ENCODE measurements around the gene PSME3IP1.
"Not testable (repeated sequence)": the region's sequence is repeated elsewhere in the genome, so short reads cannot be mapped to it uniquely, and the experiment has no call there.

The PSME3IP1 gene, protein sequence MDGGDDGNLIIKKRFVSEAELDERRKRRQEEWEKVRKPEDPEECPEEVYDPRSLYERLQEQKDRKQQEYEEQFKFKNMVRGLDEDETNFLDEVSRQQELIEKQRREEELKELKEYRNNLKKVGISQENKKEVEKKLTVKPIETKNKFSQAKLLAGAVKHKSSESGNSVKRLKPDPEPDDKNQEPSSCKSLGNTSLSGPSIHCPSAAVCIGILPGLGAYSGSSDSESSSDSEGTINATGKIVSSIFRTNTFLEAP

DNA sequence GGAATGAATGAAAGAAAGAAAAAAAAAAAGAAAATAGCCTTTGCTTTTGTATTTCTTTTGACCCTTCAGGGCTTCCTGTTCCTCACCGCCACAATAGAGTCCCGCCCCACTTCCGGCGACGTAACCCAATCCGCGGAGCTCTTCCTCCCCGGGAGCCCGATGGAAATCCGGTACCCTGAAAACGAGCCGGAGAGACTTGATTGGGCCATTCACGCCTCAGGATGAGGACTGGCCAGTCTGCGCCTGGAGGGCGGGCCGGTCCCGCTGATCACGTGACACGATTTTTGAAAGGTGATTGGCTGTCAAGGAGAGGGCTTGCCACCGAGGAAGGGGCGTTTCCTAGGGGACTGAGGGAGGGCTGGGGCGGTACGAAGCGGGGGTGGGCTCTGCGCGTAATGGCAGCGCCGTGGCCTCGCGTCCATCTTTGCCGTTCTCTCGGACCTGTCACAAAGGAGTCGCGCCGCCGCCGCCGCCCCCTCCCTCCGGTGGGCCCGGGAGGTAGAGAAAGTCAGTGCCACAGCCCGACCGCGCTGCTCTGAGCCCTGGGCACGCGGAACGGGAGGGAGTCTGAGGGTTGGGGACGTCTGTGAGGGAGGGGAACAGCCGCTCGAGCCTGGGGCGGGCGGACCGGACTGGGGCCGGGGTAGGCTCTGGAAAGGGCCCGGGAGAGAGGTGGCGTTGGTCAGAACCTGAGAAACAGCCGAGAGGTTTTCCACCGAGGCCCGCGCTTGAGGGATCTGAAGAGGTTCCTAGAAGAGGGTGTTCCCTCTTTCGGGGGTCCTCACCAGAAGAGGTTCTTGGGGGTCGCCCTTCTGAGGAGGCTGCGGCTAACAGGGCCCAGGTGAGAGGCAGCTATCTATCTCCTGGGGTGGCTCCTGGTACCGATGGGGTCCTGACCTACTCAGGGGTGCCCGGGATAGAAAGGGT lies at the start of gene PSME3IP1, which contains the start of gene RSPRY1:
TSS of gene PSME3IP1 (minus strand) at position 95 of the 927 bp plus-strand sequence. CDS start 12,185 bp downstream, outside the sequence.
TSS of gene RSPRY1 (plus strand) at position 385 of the 927 bp plus-strand sequence. CDS start 18,330 bp downstream, outside the sequence.
- DNase-seq = peak; percentile 98

DNA sequence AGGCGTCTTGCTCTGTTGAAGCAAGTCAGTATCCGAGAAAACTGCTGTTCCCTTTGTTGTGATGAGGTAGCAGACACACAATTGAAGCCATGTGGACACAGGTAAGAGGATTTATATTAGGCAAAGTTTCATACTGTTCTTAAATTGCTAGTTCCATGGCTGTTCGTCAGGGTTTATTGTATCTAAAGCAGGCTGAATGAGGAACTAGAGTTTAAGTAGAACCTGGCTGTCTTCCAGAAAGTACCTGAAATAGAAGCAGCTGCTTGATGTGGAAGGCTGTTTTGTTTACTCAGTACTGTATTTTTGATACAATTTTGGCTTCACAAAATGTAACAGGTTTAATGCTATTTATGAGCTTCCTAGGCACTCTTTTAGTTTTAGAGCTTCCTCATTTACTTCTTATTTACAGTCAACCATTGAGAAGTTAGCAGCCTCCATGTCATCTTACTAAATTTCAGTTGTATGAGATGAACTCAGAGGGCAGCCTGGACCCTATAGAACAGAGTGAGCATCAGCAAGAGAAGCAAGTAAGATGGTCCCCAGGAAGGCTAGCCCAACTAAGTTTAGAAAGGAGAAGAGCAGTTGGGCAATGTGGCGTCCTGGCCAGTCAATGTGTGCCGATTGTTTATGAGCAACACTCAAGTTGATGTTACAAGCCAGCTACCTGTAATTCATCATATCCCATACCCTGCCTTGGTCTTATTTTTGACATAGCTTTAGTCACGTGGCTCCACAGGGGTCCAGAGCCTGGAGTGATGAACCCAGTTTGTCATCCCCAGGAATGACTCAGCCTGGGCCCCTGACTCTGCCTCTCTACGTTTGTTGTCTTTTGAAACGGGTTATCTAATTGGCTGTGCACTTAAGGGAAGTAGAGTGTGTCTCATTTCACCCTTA lies 49.5 kb upstream of the PSME3IP1 start:
- no peak for DNase-seq

DNA sequence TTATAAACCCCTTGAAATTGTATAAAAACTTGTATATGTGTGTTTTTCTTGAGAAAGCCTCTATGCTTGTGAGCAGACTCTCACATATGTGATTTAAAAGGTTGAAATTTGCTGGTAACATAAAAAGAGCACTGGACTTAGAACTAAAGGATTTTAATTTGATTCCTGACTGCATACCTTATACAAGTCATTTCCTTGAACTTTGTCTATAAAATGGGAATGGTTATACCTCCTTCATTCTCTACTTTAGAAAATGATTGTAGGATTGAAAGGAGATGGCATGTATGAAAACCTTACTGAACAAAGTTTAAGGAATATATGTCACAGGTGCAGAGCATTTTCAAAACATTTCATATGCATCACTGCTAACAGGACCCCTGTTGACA lies 48.9 kb upstream of the PSME3IP1 start:
- no peak for DNase-seq

DNA sequence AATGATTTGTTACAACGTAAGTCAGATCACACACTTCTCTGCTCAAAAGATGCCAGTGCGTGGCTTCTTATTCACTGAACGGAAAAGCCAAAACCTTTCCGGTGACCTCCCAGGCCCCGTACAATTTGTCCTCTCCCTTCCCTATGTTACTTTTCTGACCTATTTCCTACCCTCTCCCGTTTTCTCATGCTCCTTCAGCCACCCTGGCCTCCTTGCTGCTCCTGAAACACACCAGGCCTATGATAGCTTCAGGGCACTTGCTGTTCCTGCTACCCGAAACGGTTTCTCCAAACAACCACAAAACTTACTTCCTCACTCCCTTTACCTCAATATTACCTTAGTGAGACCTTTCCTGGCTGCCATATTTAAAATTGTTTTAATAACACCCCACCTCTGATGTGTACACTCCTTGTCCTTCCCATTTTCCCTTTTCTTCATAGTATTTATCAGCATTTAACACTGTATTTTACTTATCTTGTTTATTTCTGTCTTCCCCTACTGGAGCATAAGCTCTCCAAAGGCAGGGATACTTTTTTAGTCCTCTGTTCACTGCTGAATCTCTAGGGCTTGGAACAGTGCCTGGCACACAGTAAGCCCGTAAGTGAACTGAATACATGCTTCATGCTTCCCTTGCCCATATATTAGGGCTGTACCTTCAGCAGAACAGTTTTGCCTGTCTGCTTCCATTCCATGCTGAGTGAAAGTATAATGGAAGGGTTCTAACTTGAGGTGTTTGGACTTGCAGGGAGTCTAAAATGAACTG lies 48.3 kb upstream of the PSME3IP1 start:
- no peak for DNase-seq

DNA sequence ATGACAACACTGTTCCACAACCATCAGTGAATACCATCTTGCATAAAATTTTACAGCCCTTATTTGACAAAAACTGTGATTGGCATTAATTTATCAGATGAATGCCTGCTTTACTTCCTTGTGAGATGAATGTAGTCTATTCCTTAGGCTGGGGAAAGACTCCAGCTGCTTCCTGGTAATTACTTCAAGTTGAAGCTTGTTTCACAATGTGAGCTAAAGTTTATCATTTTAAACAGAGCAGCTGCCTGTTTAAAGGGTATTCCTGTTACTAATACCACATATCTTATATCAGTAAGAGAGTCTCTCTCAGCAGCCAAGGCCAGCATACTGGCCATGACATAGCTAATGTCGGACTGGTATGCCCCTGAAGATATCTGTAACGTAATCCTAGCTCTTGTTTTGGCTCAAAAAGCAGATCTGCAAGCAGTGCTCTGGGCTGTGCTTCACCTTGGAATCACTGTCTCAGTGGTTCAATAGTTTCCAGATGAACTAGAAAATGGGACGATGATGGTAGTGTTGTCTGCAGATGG lies 46.0 kb upstream of the PSME3IP1 start:
- no peak for DNase-seq

DNA sequence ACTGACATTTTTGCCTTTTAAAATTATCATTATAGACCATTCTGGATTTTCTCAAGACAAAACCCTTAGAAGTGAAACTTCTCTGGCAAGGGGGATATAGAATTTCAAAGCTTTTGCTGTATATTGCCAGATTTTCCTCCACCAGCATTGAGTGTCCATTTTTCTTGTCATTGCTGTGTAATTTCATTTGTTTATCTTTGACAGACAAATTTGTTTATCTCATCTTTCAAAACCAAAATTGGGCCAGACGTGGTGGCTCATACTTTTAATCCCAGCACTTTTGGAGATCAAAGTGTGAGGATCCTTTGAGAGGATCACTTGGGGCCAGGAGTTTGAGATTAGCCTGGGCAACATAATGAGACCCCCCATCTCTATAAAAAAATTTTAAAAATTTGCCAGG lies 43.2 kb upstream of the PSME3IP1 start:
- DNase-seq = no peak

DNA sequence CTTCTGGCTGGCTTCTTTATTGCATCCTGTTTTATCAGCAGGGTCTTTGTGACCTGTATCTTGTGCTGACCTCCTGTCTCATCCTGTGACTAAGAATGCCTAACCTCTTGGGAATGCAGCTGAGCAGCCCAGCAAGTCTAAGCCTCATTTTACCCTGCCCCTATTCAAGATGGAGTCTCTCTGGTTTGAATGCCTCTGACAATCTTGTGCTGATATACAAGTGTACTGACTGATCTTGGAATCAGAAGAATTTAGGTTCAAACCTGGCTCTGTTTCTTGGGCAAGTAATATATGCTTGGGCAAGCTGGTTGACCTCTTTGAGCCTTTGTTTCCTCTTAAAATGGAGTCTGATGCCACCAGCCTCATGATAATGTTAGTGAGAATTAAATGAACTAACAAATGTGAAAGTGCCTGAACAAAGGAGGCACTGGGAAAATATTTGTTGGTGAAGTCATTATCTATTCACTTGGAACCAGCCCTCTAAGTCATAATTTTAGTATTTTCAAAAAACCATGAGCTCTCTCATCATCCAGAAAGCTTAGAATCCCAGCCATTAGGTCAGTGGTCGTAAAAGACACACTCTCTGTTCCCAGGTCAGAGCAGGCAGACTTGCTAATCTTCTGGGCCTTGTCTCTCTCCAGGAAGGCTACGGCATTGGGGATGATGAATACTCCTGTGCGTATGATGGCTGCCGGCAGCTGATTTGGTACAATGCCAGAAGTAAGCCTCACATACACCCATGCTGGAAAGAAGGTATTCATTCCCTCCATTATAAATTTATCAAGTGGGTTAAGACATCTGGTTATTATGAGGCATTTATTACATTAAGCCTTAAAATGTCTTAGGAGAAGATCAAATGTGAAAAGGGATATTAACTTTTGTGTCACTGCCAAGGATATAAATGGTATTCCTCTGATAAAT lies 41.1 kb upstream of the PSME3IP1 start:
- no peak for DNase-seq

DNA sequence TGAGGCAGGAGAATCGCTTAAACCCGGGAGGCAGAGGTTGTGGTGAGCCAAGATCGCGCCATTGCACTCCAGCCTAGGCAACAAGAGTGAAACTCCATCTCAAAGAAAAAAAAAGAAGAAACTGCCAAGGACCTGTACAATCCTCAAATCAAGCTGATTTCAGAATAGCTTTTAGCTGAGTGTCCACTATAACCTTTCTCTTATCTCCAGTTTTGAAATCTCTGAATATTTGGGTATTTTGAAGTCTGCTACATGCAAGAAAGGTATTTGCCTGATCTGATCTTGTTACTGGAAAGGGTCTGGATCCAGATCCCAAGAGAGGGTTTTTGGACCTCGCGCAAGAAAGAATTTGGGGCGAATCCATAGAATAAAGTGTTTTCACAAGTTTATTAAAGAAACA lies 40.1 kb upstream of the PSME3IP1 start:
- DNase-seq = no peak

DNA sequence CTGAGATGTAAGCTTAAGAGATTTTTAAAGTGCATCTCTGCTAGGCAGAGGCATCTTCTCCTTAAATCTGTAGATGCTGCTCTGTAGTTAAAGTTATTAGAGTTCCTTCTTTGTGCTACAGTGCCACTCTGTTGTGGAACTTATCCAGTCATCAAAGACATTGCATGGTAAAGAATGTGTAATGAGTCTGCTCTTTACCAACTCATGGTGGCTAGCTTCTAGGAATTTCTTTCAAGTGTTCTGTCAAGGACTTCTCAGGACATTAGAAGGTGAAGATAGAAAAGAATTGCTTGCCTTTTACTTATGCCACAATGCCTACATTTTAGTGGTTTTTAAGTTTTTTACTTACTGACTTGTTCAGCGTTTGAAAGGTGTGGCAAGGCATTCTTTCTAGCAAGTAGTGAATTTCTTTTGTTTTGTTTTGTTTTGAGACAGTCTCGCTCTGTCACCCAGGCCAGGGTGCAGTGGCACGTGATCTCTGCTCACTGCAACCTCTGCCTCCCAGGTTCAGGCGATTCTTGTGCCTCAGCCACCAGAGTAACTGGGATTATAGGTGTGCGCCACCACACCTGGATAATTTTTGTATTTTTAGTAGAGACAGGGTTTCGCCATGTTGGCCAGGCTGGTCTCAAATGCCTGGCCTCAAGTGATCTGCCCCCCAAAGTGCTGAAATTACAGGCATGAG lies 39.0 kb upstream of the PSME3IP1 start:
- DNase-seq = no peak

DNA sequence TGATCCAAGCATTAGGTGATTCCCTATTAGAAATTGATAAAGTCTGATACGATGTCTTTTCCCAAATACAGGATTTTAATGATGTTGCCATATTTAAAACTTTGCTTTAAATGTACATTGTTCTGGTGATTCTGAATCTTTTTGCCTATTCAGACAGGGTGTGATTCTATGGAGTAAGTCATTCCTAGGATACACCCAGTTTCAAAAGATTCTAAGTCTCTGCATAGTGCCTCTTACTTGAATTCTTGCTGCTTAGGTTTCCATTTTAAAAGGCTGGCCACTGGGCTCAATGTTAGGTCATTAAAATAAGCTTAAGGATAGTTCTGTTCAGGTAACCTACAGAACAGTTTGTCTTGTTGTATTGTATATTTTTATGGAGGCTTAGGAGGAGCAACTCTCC lies 37.2 kb upstream of the PSME3IP1 start:
- no peak for DNase-seq

DNA sequence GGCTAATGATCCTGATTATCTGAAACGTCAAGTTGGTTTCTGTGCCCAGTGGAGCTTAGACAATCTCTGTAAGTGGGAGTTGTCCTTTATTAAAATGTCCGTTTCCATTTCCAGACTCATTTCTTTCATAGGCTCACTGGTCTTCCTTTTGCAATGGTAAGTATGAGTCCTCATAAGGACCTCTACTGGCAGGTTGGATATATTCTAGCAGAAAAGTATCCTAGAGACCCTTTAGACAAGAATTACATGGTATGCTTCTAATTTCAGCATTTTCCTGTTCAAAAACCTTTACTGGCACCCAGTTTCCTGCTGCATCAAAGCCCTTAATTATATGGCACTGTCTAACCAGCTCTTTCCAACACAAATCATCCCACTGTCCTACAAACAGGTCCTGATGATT lies 31.1 kb upstream of the PSME3IP1 start:
- DNase-seq = no peak

DNA sequence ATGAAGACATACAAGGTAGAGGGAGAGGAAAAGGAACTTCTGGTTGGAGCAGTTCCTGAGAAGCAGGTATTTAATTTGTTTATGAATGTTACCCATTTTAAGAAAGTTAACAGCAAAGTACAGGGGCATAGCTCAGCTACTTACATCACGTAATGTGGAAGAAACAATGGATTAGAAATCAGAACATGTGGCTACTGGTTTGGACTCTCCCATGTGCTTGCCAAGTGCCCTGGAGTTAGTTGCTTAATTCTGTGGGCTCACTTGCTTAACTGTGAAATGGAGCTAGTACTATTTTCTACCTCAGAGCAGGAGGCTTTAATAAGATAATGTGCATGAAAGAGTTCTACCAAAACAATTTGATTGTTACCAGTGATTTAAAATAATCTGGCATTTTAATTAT lies 27.6 kb upstream of the PSME3IP1 start:
- DNase-seq = no peak

DNA sequence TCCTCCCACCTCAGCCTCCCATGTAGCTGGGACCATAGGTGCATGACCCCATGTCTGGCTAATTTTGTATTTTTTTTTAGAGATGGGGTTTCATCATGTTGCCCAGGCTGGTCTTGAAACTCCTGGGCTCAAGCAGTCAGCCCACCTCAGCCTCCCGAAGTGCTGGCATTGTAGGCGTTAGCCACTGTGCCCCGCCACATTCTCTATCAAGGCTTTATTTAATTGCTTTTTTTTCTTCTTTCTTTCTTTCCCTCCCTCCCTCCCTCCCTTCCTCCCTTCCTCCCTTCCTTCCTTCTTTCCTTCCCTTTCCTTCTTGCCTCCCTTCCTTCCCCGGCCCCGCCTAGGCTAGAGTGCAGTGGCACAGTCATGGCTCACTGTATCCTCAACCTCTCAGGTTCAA lies 23.9 kb upstream of the PSME3IP1 start:
- DNase-seq = no peak

DNA sequence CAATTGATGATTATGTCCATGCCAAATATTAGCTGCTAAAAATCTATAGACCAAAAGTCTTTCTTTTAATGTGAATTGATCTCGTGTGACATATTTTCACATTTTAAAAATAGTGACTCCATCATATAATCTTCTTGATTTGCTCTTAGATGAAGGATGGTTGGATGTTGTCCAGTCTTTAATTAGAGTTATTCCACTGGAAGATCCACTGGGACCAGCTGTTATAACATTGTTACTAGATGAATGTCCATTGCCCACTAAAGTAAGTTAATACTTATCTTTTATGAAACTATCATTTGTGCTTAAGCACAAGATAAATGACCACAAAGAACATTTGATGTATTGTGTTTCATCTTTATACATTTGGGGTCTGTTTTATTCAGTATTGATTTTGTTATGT lies 23.1 kb upstream of the PSME3IP1 start:
- DNase-seq = no peak

DNA sequence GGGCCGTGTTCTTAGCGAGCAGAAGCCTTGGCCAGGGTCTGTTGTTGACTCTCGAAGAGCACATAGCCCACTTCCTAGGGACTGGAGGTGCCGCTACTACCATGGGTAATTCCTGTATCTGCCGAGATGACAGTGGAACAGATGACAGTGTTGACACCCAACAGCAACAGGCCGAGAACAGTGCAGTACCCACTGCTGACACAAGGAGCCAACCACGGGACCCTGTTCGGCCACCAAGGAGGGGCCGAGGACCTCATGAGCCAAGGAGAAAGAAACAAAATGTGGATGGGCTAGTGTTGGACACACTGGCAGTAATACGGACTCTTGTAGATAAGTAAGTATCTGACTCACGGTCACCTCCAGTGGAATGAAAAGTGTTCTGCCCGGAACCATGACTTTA lies 18.8 kb upstream of the PSME3IP1 start:
- DNase-seq = no peak

DNA sequence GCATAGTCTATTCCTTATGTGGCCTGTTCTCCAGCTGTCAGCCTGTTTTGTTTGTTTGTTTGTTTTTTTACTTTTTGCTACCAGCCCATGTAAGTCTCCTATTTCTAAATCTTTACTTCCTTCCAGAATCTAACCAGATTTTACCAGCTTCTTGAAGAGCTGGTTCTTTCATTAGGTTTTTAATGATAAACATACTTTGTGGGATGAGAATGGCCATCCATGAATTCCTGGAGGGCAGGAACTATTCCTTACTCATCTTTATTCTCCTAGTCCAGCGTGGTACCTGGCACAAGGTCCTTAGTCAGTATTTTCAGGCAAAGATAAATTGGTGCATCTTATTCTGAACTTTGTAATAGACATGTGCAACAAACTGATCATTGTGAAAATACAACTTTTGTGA lies 17.6 kb upstream of the PSME3IP1 start:
- no peak for DNase-seq

DNA sequence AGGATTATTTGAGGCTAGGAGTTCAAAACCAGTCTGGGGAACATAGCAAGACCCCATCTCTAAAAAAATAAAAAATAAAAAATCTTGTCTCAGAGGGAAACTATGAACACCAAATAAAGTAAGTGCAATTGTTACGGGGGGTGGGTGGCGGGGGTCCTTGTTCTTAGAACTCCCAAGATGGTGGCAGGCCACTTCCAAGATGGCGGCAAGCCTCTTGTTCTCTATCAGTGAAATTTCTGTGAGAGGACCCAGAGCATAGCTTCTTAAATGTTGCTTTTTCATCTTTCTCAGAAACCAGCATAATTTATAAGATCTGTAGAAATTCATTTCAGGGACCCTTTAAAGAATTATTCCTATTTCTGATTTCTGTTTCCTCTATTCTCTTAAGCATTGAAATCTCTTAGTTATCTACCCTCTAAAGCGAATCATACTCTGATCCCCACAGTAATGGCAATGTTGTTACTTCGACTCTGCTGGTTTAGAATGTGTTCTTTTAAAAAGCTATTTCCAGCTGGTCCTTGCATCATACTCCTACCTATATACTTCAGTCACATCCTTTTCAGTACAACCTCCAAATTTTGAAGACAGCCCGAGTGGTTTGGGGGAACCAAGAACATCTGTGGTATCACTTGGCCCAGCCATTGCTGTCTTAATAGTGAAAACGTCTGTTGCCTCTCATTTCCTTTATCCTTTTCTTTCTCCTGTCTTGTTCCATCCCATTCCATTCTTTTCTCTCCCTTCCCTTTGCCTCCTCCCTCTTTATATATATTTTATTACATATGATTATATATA lies 16.5 kb upstream of the PSME3IP1 start:
- no peak for DNase-seq

DNA sequence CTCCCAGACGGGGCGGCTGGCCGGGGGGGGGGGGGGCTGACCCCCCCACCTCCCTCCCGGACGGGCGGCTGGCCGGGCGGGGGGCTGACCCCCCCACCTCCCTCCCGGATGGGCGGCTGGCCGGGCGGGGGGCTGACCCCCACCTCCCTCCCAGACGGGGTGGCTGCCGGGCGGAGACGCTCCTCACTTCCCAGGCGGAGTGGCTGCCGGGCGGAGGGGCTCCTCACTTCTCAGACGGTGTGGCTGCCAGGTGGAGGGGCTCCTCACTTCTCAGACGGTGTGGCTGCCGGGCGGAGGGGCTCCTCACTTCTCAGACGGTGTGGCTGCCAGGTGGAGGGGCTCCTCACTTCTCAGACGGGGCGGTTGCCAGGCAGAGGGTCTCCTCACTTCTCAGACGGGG lies 15.1 kb upstream of the PSME3IP1 start:
- DNase-seq = not testable (repeated sequence)

DNA sequence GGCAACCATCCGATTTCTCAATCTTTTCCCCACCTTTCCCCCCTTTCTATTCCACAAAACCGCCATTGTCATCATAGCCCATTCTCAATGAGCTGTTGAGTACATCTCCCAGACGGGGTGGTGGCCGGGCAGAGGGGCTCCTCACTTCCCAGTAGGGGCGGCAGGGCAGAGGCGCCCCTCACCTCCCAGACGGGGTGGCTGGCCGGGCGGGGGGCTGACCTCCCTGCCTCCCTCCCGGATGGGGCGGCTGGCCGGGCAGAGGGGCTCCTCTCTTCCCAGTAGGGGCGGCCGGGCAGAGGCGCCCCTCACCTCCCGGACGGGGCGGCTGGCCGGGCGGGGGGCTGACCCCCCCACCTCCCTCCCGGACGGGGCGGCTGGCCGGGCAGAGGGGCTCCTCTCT lies 14.5 kb upstream of the PSME3IP1 start:
- not testable (repeated sequence) for DNase-seq

Data from NCI-H2171 (cell line).